Caco-2 (cell line): Measurements from ENCODE around the gene KCNIP4. TPM values are rescaled to one million over a fixed set of nuclear protein-coding genes. Genes with fewer than 3 reads are reported as not detected.

Experiments
- BruUV-seq: library from RNA; stranded (reverse); fragments of 400-500 nt; replicated peaks from 2 replicates; lab custom pipeline; 2021; lab: Mats Ljungman, UMichigan
- CTCF ChIA-PET: fragments of 300-600 bp; sonication (Branson Sonifier 250); formaldehyde crosslinking; loops from one replicate; lab custom pipeline; 2022; ENCODE audit warnings: antibody characterized with exemption; lab: Charles Lee
- POLR2A ChIA-PET: fragments of 300-600 bp; sonication (Branson Sonifier 250); formaldehyde crosslinking; loops from one replicate; lab custom pipeline; 2022; ENCODE audit warnings: antibody characterized with exemption; lab: Charles Lee
- DNase-seq, 2 experiments: peaks; one replicate each; pipeline versions ENCODE4 v3.0.0 to v3.0.0-alpha.2; 2020 to 2022
- H3K27me3 ChIP-seq: replicated peaks from 2 replicates; pipeline ENCODE4 v1.6.0; 2011; ENCODE audit warnings: low read length; ENCODE audit not compliant: control insufficient read depth, insufficient read depth
- H3K36me3 ChIP-seq: 2 replicates; pipeline ENCODE4 v1.5.1; 2011; ENCODE audit warnings: low read length; ENCODE audit not compliant: control insufficient read depth, insufficient read depth
- H3K4me1 ChIP-seq: fragments of 250-450 bp; sonication (Bioruptor Pico); 2 replicates; pipeline ENCODE4 v1.5.1; 2020; ENCODE audit warnings: mild to moderate bottlenecking
- H3K4me3 ChIP-seq: 2 replicates; pipeline ENCODE4 v1.5.1; 2011; ENCODE audit warnings: low read depth, mild to moderate bottlenecking, control low read depth, low read length
- H3K9me3 ChIP-seq: fragments of 250-450 bp; sonication (Bioruptor Pico); 2 replicates; pipeline ENCODE4 v1.5.1; 2020; ENCODE audit warnings: mild to moderate bottlenecking, moderate library complexity
- H3K27ac Mint-ChIP-seq: one replicate; pipeline ENCODE4 v1.8.0; 2022; ENCODE audit warnings: mixed read lengths; ENCODE audit not compliant: unreplicated experiment
- H3K27me3 Mint-ChIP-seq: one replicate; pipeline ENCODE4 v1.8.0; 2022; ENCODE audit warnings: mixed read lengths; ENCODE audit not compliant: insufficient read depth, unreplicated experiment
- H3K36me3 Mint-ChIP-seq: one replicate; pipeline ENCODE4 v1.8.0; 2022; ENCODE audit warnings: mild to moderate bottlenecking, mixed read lengths; ENCODE audit not compliant: insufficient read depth, unreplicated experiment
- H3K4me1 Mint-ChIP-seq: one replicate; pipeline ENCODE4 v1.8.0; 2022; ENCODE audit warnings: low read depth, mixed read lengths; ENCODE audit not compliant: unreplicated experiment
- H3K4me3 Mint-ChIP-seq: one replicate; pipeline ENCODE4 v1.8.0; 2022; ENCODE audit warnings: mild to moderate bottlenecking, moderate library complexity, mixed read lengths; ENCODE audit not compliant: unreplicated experiment
- H3K9me3 Mint-ChIP-seq: one replicate; pipeline ENCODE4 v1.8.0; 2022; ENCODE audit warnings: mixed read lengths; ENCODE audit not compliant: unreplicated experiment
- CTCF ChIP-seq, 2 experiments: fragments of 200-600 bp in 1 of 2; IDR thresholded peaks; 1 replicate in 1 of 2; 2 replicates in 1 of 2; pipeline versions ENCODE4 v1.5.1 to v1.8.0; 2011 to 2022; ENCODE audit warnings: antibody characterized with exemption in 1 of 2, control low read depth in 1 of 2, inconsistent platforms in 1 of 2, low read depth in 1 of 2, low read length in 1 of 2, mild to moderate bottlenecking in 1 of 2, moderate library complexity in 1 of 2; ENCODE audit not compliant: insufficient read depth in 1 of 2, severe bottlenecking in 1 of 2, unreplicated experiment in 1 of 2
- intact Hi-C: fragments of 100-400 bp; cut with micrococcal nuclease; formaldehyde crosslinking; loops from one replicate; pipeline ENCODE4 v1.10.0; 2022; ENCODE audit not compliant: unreplicated experiment
- total RNA-seq: library from RNA; stranded (reverse); gene quantifications from 2 replicates; pipeline ENCODE4 v1.2.3, GENCODE V29; 2022

The KCNIP4 gene
- total RNA-seq, 1 experiment from 2014 or later = not detected

GRCh38 chr4:20995610-20996009 is 953.0 kb downstream of the KCNIP4 start:
- intact Hi-C loops = no loop called here
- no peak for TF ChIP-seq CTCF (IDR thresholded peaks at IDR 0.05; ENCODE audit: insufficient read depth in 1 of 2, low read depth in 1 of 2, low read length in 1 of 2, severe bottlenecking in 1 of 2, unreplicated experiment in 1 of 2)
- Histone ChIP-seq H3K36me3 (no peaks in the 10 kb centered on the region), H3K9me3 (no peaks in the 10 kb centered on the region), H3K27me3 (no peaks in the 10 kb centered on the region), H3K4me1 (no peaks in the 10 kb centered on the region), H3K4me3 (no peak overlapping the region)
- Mint-ChIP-seq H3K4me1 (no peaks in the 10 kb centered on the region), H3K36me3 (no peaks in the 10 kb centered on the region), H3K4me3 (no peak overlapping the region), H3K9me3 (no peaks in the 10 kb centered on the region), H3K27ac (no peak overlapping the region), H3K27me3 (no peaks in the 10 kb centered on the region)
- CTCF ChIA-PET = no interaction called here
- POLR2A ChIA-PET = no interaction called here
- DNase-seq = no peak
- BruUV-seq = no TSS peak

GRCh38 chr4:20995015-20995414 is 953.6 kb downstream of the KCNIP4 start:
- Mint-ChIP-seq H3K4me3 (no peak overlapping the region), H3K36me3 (no peaks in the 10 kb centered on the region), H3K27ac (no peak overlapping the region), H3K4me1 (no peaks in the 10 kb centered on the region), H3K27me3 (no peaks in the 10 kb centered on the region), H3K9me3 (no peaks in the 10 kb centered on the region)
- H3K9me3 ChIP-seq = no peaks in the 10 kb centered on the region
- no peak overlapping the region for H3K4me3 ChIP-seq
- CTCF ChIA-PET = no interaction called here
- POLR2A ChIA-PET = no interaction called here
- intact Hi-C loops = no loop called here
- no peaks in the 10 kb centered on the region for H3K27me3 ChIP-seq
- H3K4me1 ChIP-seq = no peaks in the 10 kb centered on the region
- BruUV-seq = no TSS peak
- no peaks in the 10 kb centered on the region for H3K36me3 ChIP-seq
- DNase-seq = no peak
- no peak for TF ChIP-seq CTCF (IDR thresholded peaks at IDR 0.05; ENCODE audit: insufficient read depth in 1 of 2, low read depth in 1 of 2, low read length in 1 of 2, severe bottlenecking in 1 of 2, unreplicated experiment in 1 of 2)

- ChIA-PET CTCF (no interaction called here), POLR2A (no interaction called here)
- no peak for DNase-seq
- no peak overlapping the region for H3K27ac Mint-ChIP-seq
- intact Hi-C loops = no loop called here
- H3K36me3 ChIP-seq = no peaks in the 10 kb centered on the region
- no peaks in the 10 kb centered on the region for H3K36me3 Mint-ChIP-seq
- no TSS peak for BruUV-seq
- no peaks in the 10 kb centered on the region for H3K4me1 Mint-ChIP-seq
- no peaks in the 10 kb centered on the region for H3K27me3 ChIP-seq
- H3K9me3 Mint-ChIP-seq = no peaks in the 10 kb centered on the region
- no peak for TF ChIP-seq CTCF (IDR thresholded peaks at IDR 0.05; ENCODE audit: insufficient read depth in 1 of 2, low read depth in 1 of 2, low read length in 1 of 2, severe bottlenecking in 1 of 2, unreplicated experiment in 1 of 2)
- no peaks in the 10 kb centered on the region for H3K4me1 ChIP-seq
- H3K27me3 Mint-ChIP-seq = no peaks in the 10 kb centered on the region
- no peaks in the 10 kb centered on the region for H3K9me3 ChIP-seq
- no peak overlapping the region for H3K4me3 ChIP-seq
- H3K4me3 Mint-ChIP-seq = no peak overlapping the region
Measured at GRCh38 chr4:20992002-20992401, 956.6 kb downstream of the KCNIP4 start.
